ENCODE measurements around the gene GIMAP7.
"Not testable (repeated sequence)": the region's sequence is repeated elsewhere in the genome, so short reads cannot be mapped to it uniquely, and the experiment has no call there.

The GIMAP7 gene

DNA sequence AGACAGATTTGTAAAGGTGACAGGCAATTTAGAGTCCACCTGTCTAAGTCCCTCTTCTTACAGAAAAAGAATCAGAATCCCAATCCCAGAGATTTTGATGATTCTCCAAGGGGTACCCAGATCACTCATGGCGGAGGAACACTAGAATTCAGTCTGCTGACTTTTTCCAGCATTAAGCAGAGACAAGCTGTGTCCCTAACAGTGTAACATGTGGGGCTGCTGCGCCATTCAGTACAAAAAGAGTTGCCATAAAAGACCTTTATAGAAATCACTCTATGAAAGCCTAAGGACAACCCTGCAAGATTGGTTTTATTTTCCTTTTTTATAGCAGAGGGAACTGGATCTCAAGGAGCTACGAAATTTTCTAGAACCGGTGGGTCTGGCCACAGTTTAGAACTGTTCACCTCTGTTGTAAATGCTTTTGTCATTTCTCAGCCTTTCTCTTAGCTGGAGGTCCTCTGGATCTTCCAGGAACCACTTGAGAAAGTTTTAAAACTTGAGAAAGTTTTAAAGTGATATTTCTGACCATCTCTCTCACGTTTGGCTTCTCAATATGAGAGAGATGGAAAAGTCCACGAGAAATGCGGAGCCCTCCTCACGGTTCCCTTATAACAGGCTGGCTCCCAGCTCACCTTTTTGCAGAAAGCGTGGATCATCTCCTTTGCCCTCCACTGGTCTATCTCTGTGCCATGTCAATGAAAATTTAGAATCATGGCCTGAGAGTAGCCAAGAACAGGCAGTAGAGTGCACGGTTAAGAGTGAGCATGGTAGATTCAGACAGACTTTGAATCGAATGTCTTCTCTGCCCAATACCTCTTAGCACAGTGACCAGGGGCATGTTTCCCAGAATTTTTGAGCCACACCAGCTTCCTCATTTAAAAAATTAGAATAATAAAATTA, 826 bp downstream of the GIMAP7 start:
- DNase-seq = no peak

DNA sequence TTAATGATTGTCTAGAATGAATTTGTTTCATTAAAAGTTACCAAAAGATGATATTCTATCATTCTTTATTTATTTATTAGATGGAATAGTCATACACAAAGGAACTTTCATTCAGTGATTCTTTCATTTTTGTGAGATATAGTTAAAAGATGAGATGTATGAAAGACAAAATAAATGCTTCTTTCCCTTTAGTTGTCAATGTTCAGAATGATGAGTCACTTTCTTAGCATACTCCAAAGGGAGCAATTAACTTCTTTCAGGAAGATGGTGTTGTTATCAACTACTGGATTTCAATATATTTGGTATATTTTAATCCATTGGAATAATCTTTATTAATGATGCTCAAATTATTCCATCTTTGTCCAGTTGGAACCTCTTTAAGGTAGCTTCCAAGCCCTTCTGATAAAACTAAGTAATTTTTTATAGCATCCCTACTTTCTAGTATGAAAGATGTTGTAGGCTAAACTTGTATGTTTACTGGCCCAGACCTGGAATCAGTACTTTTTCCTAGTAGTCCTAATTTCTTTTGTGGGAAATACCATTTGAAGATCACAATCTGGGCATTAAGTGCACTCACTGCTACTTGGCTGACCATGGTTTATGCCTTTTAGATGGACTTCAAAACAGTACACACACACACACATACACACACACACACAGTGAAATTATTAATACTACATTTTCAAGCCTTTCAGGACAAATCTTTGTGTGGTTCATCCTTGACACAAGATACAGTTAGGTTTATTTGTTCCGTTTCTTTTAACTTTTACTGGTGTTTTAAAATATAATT, 2.5 kb downstream of the GIMAP7 start:
- DNase-seq = no peak

DNA sequence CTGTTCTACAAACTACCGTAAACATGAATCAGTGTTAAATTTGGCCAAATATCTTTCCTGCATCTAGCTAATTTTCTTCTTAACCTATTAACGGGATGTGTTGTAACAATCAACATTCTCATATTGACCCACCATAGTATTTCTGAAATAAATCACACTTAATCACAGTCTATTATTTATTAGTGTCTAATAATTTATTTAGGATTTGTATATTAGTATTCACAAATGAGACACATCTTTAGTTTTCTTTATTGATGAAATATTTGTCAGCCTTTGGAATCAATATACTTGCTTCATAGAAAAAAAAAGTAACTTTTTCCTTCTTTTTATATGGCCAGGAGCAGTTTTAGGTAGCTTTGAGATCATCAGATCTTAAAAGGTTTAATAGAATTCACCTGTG, 4.6 kb downstream of the GIMAP7 start:
- DNase-seq = no peak

DNA sequence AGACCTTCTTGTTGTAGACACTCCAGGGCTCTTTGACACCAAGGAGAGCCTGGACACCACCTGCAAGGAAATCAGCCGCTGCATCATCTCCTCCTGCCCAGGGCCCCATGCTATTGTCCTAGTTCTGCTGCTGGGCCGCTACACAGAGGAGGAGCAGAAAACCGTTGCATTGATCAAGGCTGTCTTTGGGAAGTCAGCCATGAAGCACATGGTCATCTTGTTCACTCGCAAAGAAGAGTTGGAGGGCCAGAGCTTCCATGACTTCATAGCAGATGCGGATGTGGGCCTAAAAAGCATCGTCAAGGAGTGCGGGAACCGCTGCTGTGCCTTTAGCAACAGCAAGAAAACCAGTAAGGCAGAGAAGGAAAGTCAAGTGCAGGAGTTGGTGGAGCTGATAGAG, 5.5 kb downstream of the GIMAP7 start:
- DNase-seq = no peak

DNA sequence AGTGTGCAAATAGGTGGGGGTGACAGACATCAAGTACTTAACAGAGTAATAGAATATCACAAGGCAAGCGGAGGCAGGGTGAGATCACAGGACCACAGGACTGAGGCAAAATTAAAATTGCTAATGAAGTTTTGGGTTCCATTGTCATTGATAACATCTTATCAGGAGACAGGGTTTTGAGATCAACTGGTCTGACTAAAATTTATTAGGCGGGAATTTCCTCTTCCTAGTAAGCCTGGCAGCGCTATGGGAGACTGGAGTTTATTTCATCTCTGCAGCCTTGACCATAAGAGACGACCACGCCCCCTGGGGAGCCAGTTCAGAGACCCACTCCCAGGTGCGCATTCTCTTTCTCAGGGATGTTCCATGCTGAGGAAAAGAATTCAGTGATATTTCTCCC, 8.3 kb downstream of the GIMAP7 start:
- DNase-seq = not testable (repeated sequence)

DNA sequence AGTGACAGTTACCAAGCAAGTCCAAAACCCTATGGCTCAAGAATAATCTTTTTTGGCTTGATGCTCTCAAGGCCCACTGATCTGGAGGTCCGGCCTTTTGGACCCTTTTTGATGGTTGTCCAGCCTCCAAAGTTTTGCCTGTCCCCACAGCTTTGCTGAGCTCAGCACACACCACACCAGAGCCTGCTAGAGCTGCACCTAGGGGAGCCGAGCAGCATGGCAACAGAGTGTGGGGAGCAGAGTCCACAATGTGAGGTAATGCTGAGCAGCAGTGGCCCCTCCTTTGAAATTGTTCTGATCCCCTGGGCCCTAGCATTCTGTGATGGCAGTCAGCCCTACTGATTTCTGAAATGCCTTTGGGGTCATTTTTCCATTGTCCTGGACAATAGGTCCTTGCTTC, 9.3 kb downstream of the GIMAP7 start:
- no peak for DNase-seq

DNA sequence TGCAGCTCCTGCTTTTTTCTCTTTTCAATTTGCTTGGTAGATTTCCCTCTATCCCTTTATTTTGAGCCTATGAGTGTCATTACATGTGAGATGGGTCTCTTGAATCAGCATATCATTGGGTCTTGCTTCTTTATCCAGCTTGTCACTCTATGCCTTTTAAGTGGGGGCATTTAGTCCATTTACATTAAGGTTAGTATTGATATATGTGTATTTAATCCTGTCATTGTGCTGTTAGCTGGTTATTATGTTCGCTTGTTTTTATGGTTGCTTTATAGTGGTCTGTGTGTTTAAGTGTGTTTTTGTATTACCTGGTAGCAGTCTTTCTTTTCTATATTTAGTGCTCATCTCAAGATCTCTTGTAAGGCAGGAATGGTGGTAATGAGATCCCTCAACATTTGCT, 17.0 kb downstream of the GIMAP7 start:
- DNase-seq = no peak

DNA sequence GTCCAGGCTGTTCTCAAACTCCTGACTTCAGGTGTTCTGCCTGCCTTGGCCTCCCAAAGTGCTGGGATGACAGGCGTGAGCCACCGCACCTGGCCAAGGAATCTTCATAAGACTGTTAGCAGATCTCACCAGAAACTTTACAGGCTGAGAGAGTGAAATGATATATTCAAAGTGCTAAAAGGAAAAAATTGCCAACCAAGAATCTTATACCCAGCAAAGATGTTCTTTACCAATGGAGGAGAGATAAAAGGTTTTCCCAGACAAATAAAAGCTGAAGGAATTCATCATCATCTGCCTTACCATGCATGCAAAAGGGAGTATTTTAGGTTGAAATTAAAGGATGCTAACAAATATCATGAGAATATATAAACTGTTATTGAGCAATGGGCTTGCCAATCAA, 23.6 kb downstream of the GIMAP7 start:
- DNase-seq = no peak

DNA sequence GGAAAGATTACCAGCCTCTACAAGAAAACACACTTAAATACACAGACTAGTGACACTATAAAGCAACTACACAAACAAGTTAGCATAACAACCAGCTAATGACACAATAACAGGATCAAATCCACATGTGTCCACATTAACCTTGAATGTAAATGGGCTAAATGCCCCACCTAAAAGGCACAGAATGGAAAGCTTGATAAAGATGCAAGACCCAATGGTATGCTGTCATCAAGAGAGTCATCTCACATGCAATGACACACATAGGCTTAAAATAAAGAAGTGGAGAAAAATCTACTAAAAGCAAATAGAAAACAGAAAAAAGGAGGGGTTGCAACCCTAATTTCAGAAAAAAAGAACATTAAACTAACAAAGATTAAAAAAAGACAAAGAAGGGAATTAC, 38.5 kb downstream of the GIMAP7 start:
- no peak for DNase-seq

DNA sequence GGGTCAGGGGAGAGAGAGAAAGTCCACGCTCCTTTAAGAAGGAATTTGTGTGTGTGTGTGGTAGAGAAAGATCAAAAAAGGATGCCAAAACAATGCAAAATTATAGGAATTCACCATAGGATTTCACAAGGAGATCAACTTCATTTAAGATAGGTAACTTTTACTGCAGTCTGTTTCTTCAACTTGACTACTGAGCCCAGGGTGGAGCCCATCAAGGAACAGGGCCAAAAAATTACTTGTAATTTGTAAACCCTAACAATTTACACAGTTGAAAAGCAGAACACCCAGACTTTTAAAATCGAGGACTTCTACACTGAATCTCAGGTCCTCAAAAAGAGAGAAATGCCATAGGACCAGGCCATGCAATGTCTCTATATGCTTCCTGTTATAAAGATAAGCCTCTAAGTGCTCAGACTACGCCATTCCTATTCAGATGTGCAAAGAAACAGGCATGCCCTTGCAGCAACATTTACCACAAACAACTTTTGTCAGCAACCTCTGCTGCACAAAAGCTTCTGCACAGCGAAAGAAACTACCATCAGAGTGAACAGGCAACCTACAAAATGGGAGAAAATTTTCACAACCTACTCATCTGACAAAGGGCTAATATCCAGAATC, 42.0 kb downstream of the GIMAP7 start:
- no peak for DNase-seq

DNA sequence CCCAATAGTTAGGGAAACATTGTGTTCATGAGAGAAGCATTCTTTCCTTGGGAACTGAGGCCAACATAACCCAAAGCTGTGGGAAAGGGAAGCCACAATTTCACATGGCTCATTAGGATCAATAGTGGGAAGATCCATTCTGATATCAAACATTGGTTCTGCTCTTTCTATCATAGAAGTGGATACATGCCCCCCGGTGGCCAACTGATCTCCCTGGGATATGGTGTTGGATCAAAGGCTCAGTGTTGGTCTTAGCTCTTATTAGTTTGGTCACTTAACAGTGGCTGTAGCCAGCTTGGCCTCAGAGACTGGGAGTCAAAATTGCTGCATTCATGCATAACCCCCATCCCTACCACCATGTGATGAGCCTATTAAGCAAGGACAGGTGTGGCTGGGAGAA, 45.8 kb downstream of the GIMAP7 start:
- DNase-seq = no peak

DNA sequence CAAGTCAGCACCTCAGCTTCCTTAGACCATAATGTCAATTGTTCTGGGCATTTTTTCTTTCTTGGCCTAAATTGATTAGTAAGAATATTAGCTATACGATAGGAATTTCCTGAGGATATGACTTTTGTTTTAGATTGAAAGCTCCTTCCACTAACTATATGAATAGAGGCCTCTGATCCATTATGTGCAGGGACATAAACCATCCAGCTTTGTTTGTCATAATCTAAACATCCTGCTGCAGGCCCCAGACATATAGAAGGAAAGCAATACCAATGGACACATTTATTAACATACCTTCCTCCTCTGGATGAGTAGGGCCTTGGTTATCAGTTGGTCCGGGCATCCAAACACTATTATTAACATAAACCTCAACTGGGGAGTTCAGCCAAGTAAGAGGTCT, 48.2 kb downstream of the GIMAP7 start:
- DNase-seq = no peak

DNA sequence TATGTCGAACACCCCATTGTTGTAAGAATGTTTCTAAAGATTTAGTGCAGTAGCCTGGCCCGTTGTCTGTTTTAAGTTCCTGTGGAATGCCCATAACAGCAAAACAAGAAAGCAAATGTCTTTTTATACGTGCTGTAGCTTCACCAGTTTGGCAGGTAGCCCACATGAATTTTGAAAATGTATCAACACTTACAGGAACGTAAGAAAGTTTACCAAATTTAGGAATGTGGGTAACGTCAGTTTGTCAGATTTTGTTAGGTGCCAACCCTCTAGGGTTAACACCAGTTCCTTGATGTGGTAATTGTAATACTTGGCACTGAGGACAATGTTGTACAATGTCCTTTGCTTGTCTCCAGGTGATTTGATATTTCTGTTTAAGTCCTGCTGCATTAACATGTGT, 49.3 kb downstream of the GIMAP7 start:
- DNase-seq = no peak

DNA sequence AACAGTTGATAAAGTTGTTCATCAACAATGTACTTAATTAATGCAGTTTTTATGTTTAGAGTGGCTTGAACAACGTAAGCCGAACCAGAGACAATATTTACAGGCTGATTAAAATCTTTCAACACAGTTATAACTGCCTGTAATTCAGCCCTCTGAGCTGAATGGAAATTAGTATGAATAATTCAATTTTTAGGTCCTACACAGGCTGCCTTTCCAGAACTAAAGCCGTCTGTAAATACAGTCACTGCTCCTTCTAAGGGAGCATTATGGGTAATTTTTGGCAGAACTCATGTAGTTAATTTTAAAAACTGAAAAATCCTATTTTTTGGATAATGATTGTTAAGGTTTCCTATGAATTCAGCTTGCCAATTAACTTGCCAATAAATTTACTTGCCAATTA, 49.9 kb downstream of the GIMAP7 start:
- DNase-seq = no peak

DNA sequence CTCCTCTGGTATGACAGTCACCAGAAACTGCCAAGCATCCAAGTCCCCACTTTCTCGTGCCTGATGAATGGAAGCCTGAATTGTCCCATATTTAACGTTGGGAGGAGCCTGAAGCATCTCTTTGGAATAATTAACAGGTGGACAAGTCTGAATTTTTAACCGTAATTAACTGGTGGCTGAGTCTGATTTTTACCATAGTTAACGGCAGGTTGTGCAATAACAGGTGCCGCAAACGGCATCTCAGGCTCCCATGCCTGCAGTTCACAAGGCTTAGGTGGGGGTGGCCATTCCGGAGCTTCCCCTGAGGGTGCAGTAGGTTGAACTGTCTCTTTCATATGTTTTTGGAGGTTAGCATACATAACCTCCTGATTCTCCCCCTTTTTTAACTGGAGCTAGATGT, 50.6 kb downstream of the GIMAP7 start:
- no peak for DNase-seq

DNA sequence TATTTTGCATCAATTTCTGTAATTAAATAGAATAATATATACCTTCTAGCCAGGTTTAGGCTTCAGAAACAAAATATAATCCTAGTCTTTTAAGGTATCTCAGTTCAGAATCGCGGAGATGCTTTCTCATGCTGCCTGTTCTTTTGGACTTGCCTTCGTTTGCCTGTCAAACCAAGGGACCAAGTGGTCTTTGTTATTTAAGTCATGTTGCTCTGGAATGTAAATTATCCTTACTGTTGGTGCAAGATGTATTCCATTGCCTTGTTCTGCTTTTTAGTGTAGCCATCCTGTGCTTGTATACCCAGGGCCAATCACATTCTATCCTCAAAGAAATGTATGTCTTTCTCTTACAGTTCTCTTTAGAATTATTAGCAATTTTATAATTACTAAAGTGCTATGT, 51.5 kb downstream of the GIMAP7 start:
- DNase-seq = no peak

DNA sequence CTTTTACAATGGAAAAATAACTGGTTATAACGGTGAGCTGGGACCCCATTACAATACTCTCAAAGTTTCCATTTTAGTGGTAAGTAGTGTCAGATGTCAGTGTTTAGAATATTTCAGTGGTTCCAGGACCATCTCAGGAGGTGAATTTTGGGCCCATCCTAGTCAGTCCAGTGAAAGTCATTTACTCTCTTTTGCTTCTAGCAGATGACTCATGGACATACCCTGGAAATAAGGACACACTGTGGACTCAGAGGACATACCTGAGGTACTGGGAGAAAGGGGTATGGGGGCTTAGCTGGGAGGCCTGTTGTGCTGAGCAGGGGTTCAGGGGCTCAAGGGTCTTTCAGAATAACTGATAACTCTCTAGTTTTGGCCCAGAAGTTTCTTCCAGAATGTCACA, 51.9 kb downstream of the GIMAP7 start:
- DNase-seq = no peak

DNA sequence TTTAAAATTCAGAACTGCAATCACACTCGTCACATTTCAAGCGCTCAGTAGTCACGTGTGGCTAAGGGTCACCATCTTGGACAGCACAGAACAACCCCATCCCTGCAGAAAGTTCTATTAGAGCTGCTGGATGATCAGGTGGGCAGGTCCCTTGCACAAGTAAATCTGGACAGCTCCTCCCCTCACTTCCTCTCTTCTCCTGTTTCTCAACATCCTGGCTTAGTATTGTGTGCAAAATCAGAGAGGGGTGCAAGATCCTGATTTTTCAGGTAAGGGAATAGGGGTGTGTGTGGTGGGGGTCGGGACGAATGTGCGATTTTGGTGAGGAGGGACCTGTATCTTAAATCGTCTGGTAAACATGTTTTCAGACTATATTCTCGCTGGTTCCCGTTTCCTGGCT, 52.5 kb downstream of the GIMAP7 start, which contains the start of gene GIMAP4:
Gene GIMAP4, plus strand, starts transcription at position 222 of the 400 bp plus-strand sequence. CDS start 2,512 bp downstream, outside the sequence.
- no peak for DNase-seq

DNA sequence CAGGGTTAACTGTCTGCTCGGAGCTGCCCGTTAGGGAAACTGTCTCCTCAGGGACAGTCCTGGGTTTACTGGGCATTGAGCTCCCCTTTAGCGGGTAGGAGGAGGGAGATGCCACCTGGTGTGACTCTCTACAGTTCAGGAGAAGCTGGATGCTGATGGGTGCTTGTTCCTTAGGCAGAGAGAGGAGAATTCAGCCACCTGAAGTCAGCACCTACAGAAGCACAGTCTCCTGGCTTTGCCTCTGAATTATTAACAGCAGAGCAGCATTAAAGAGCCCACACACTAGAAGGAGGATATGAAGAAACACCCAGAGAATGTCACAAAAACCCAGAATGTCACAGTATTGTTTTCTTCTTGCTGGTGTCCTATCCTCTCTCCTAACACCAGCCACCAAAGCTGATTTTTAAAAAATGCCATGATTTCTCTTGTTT, 53.2 kb downstream of the GIMAP7 start:
- DNase-seq = no peak

DNA sequence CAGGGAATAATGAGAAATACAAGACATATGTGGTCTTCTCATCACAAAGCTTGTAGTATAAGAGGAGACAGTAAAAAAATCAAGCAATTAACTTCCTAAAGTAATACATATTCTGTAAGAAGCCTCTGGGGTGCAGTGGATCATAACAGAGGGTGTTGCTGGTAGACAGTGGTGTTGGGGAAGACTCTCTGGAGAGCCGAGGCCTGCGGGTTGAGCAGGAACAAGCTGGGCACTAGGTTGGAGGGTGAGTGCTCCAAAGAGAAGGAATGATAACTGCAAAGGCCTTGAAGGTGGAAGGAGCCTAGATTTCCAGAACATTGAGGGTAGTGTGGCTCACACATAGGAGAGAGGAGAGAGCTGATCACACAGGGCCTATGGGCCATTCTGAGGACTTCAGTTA, 54.0 kb downstream of the GIMAP7 start:
- DNase-seq = no peak

DNA sequence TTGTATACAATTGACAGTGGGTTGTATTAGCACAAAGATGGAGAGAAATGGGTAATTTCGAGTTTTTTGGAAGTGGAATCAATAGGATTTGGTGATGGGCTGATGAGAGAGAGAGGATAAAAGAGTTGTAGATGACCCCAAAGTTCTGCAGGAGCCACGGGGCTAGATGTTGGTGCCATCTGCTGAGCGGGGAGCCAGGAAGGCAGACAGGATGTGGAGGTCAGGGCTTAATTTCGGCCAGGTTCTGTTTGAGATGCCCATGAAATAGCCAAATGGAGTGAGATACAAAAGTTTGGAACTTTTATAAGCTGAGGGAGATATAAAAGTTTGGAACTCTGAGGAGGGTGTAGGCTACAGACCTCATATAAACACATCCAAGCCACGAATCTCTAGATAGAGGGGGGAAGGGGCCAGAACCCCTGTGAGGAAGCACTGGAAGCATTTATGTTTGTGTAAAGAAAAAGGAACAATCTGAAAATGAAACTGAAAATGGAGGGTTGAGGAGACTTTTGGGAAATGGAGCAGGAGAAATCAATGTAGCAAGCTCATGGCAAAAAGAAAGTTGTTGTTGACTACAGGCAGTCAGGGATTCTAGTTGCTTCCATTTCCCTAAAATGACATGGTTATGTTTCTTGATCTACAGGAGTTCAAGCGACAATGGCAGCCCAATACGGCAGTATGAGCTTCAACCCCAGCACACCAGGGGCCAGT, 54.7 kb downstream of the GIMAP7 start:
- no peak for DNase-seq

All from NCI-H1092 (cell line).